K562 (cell line): ENCODE results near the gene ICA1. TPM values are rescaled to one million over a fixed set of nuclear protein-coding genes. Genes with fewer than 3 reads are reported as not detected.

Experiments
- ATAC-seq: fragments of 200-7000 bp; cut with Tn5 transposase; 3 replicates; pipeline ENCODE4 v1.9.1; 2020; ENCODE audit warnings: moderate library complexity
- BruUV-seq: library from RNA; stranded (reverse); fragments of 400-500 nt; replicated peaks from 2 replicates; lab custom pipeline; 2021; lab: Mats Ljungman, UMichigan
- CTCF ChIA-PET: fragments of 300-600 bp; formaldehyde crosslinking; extraction: SDS; loops from one replicate; lab custom pipeline; 2021; ENCODE audit warnings: low intra/inter-chr PET ratio; lab: Yijun Ruan, JAX
- POLR2A ChIA-PET: fragments of 300-600, 350-650 bp; sonication (Branson Sonifier 250); formaldehyde crosslinking; extraction: SDS; loops from one replicate; lab custom pipeline; 2021; ENCODE audit warnings: antibody characterized with exemption, inconsistent platforms; lab: Yijun Ruan, JAX
- DNase-seq, 4 experiments: peaks; one replicate each; pipeline versions ENCODE4 v3.0.0 to v3.0.0-alpha.2; 2011 to 2018; ENCODE audit warnings: low spot score in 3 of 4, mixed read lengths in 3 of 4; ENCODE audit errors: extremely low read depth in 1 of 4
- FAIRE-seq: peaks from 2 replicates; lab custom pipeline; 2011; peaks lifted over from hg19 to GRCh38; lab: Jason Lieb, UNC
- H2AFZ ChIP-seq: 2 replicates; pipeline ENCODE4 v1.6.0; 2011; ENCODE audit warnings: low read depth, low read length, control low read depth, inconsistent platforms
- H3K27ac ChIP-seq: fragments of 200-600 bp; 3 replicates; pipeline ENCODE4 v1.8.0; 2011; ENCODE audit warnings: low read depth, mild to moderate bottlenecking, control low read depth, inconsistent platforms, low read length, moderate library complexity, mixed read lengths; ENCODE audit errors: extremely low read depth
- H3K27me3 ChIP-seq, 2 experiments: fragments of 300-600 bp in 1 of 2; 2 replicates in 1 of 2; 3 replicates in 1 of 2; pipeline versions ENCODE4 v1.6.0 to v1.8.0; 2011; ENCODE audit warnings: inconsistent platforms in 2 of 2, low read length in 2 of 2, mild to moderate bottlenecking in 1 of 2, mixed read lengths in 1 of 2, moderate library complexity in 1 of 2; ENCODE audit not compliant: control insufficient read depth in 2 of 2, insufficient read depth in 2 of 2
- H3K36me3 ChIP-seq: fragments of 300-600 bp; 3 replicates; pipeline ENCODE4 v1.8.0; 2011; ENCODE audit warnings: mild to moderate bottlenecking, low read length, inconsistent platforms; ENCODE audit not compliant: control insufficient read depth, insufficient read depth
- H3K4me1 ChIP-seq, 2 experiments: fragments of 200-600 bp in 1 of 2; replicated peaks in 1 of 2; 2 replicates in 1 of 2; 3 replicates in 1 of 2; pipeline versions ENCODE4 v1.5.1 to v1.8.0; 2011; ENCODE audit warnings: inconsistent platforms in 2 of 2, low read length in 2 of 2, mild to moderate bottlenecking in 1 of 2, mixed read lengths in 1 of 2, moderate library complexity in 1 of 2; ENCODE audit not compliant: control insufficient read depth in 2 of 2, insufficient read depth in 2 of 2
- H3K4me2 ChIP-seq: 2 replicates; pipeline ENCODE4 v1.6.1; 2011; ENCODE audit warnings: low read length, control low read depth, inconsistent platforms, mixed read lengths; ENCODE audit not compliant: insufficient read depth
- H3K4me3 ChIP-seq: fragments of 200-600 bp; sonication (generic), shearing (Covaris generic); 2 replicates; pipeline ENCODE4 v1.5.1; 2016; ENCODE audit warnings: control low read depth, inconsistent platforms
- H3K79me2 ChIP-seq: fragments of 200-600 bp; 3 replicates; pipeline ENCODE4 v1.8.0; 2011; ENCODE audit warnings: low read length, inconsistent platforms; ENCODE audit not compliant: control insufficient read depth, insufficient read depth
- H3K9ac ChIP-seq, 2 experiments: 2 replicates each; pipeline versions ENCODE4 v1.6.0 to v1.6.1; 2011; ENCODE audit warnings: low read depth in 2 of 2, low read length in 2 of 2, control low read depth in 1 of 2, inconsistent platforms in 1 of 2, mild to moderate bottlenecking in 1 of 2, mixed read lengths in 1 of 2; ENCODE audit not compliant: insufficient read depth in 1 of 2
- H3K9me1 ChIP-seq: one replicate; pipeline ENCODE4 v1.6.0; 2011; ENCODE audit warnings: inconsistent platforms, mild to moderate bottlenecking, low read length, moderate library complexity; ENCODE audit not compliant: control insufficient read depth, insufficient read depth
- H3K9me3 ChIP-seq: replicated peaks from 2 replicates; pipeline ENCODE4 v1.5.1; 2011; ENCODE audit warnings: low read depth, low read length, inconsistent platforms; ENCODE audit not compliant: control insufficient read depth, insufficient read depth
- H4K20me1 ChIP-seq: replicated peaks from 2 replicates; pipeline ENCODE4 v1.6.1; 2011; ENCODE audit warnings: low read length, inconsistent platforms, mixed read lengths; ENCODE audit not compliant: control insufficient read depth, insufficient read depth
- KDM1A ChIP-seq, 2 experiments: fragments of 450-650 bp; IDR thresholded peaks; 2 replicates each; pipeline ENCODE4 v1.6.1; 2016; ENCODE audit warnings: mild to moderate bottlenecking in 2 of 2
- MAFG ChIP-seq: fragments of 450-650 bp; conservative IDR thresholded peaks from 2 replicates; pipeline ENCODE4 v1.6.1; 2016; ENCODE audit warnings: missing genetic modification characterization, missing compliant biosample characterization
- RAD21 ChIP-seq, 2 experiments: fragments of 250-450 bp in 1 of 2; fragments of 450-650 bp in 1 of 2; sonication (Bioruptor Pico) in 1 of 2; formaldehyde crosslinking in 1 of 2; IDR thresholded peaks in 1 of 2; conservative IDR thresholded peaks in 1 of 2; 2 replicates each; pipeline versions ENCODE4 v1.4.0 to v1.8.0; 2020 to 2022; ENCODE audit warnings: mild to moderate bottlenecking in 2 of 2, moderate library complexity in 1 of 2
- ZNF316 ChIP-seq: fragments of 450-650 bp; IDR thresholded peaks from 2 replicates; pipeline ENCODE4 v1.6.1; 2016
- whole genome bisulfite sequencing: fragments of 100-300 bp; shearing (Covaris generic); methylation state at CpG from one replicate; pipeline ENCODE4 v1.1.6; 2016; ENCODE audit warnings: low coverage, mixed read lengths; ENCODE audit not compliant: insufficient coverage; ENCODE audit errors: missing lambda C conversion rate; 5-methylcytosine and 5-hydroxymethylcytosine counted together
- in situ Hi-C: fragments of 300-500 bp; cut with MboI; formaldehyde crosslinking; loops from 4 replicates; pipeline ENCODE4 v1.15.0; 2018; ENCODE audit warnings: inconsistent platforms, mixed read lengths
- intact Hi-C: fragments of 100-400 bp; cut with micrococcal nuclease; formaldehyde crosslinking; loops from 2 replicates; pipeline ENCODE4 v1.14.2; 2022
- polyA plus RNA-seq, 8 experiments: library from polyadenylated mRNA; depleted of rRNA in 4 of 8; stranded (reverse) in 5 of 8; unstranded in 3 of 8; fragments of >200 nt; fragmentation: Nextera tagmentation in 2 of 8; fragmentation: Illumina TruSeq in 1 of 8; extraction: Ambion mirVana in 2 of 8; extraction: Trizol in 1 of 8; gene quantifications; 2 replicates each; pipeline versions ENCODE4 v1.2.1 to v1.2.3, GENCODE V29; 2011 to 2014; ENCODE audit warnings: inconsistent platforms in 1 of 8, missing spikeins in 1 of 8
- total RNA-seq, 7 experiments: library from RNA; depleted of rRNA in 6 of 7; stranded (reverse); fragments of >200 nt in 6 of 7; fragmentation: Illumina TruSeq in 2 of 7; extraction: Trizol in 2 of 7; gene quantifications; 2 replicates each; pipeline versions ENCODE4 v1.2.1 to v1.2.3, GENCODE V29; 2011 to 2021; ENCODE audit warnings: low replicate concordance in 1 of 7
- TF ChIP-seq, protein P1 (sequence below): fragments of 450-650 bp; formaldehyde crosslinking; IDR thresholded peaks from 2 replicates; pipeline ENCODE4 v1.4.0; 2022; ENCODE audit warnings: missing genetic modification characterization
- TF ChIP-seq, protein P2 (sequence below): sonication (generic); formaldehyde crosslinking; IDR thresholded peaks from 2 replicates; pipeline ENCODE4 v1.8.0; 2023; ENCODE audit warnings: missing genetic modification reagents, mild to moderate bottlenecking, borderline replicate concordance

Gene ICA1
- total and polyA plus RNA-seq, 9 of the 15 experiments (the other 6 are each of a cell fraction or from before 2014, with no cell fraction given), result 7.1 to 22.3 (median 16.4) TPM

DNA sequence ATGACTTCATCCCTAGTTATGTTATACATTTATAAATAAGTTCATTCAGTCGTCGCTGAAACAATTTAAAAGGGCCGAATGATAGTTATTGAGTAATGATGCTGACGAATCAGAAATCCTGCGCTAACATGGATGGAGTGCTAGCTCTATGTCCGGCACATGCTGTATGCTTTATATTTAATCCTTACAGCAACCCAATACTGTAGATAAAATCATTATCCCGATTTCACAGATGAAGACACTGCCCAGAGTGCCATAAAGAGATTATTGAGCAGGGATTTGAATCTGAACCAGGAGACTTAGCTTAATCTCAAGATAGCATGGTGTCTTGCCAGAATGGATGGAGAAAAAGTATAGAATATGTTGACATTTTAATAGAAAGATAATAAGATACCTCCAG, 1.1 kb upstream of the ICA1 start:
- intact Hi-C loops, result no loop called here
- DNase-seq, result no peak
- Histone ChIP-seq H3K9ac (peak overlapping the region in 1 of 2 experiments; percentile 69; a peak in 1 of 4 replicates), H3K9me3 (no peaks in the 10 kb centered on the region), H2AFZ (peak overlapping the region; percentile 94; the same call in 1 of the 2 replicates)
- TF ChIP-seq ZNF316 (peak; percentile 29; the same call in 1 of the 2 replicates), RAD21 (CRISPR knock-in tag; conservative IDR thresholded peaks at IDR 0.05 in 1 of 2, IDR thresholded peaks at IDR 0.05 in 1 of 2) (no peak), KDM1A (IDR thresholded peaks at IDR 0.05) (peak; percentile 61 to 70; a peak in 3 of 4 replicates), MAFG (0 out of 2 replicates have a peak, but pooled peaks have one; percentile 17)
- TF ChIP-seq, protein P1, sequence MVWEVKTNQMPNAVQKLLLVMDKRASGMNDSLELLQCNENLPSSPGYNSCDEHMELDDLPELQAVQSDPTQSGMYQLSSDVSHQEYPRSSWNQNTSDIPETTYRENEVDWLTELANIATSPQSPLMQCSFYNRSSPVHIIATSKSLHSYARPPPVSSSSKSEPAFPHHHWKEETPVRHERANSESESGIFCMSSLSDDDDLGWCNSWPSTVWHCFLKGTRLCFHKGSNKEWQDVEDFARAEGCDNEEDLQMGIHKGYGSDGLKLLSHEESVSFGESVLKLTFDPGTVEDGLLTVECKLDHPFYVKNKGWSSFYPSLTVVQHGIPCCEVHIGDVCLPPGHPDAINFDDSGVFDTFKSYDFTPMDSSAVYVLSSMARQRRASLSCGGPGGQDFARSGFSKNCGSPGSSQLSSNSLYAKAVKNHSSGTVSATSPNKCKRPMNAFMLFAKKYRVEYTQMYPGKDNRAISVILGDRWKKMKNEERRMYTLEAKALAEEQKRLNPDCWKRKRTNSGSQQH (CRISPR knock-in tag), result no peak
- TF ChIP-seq, protein P2, sequence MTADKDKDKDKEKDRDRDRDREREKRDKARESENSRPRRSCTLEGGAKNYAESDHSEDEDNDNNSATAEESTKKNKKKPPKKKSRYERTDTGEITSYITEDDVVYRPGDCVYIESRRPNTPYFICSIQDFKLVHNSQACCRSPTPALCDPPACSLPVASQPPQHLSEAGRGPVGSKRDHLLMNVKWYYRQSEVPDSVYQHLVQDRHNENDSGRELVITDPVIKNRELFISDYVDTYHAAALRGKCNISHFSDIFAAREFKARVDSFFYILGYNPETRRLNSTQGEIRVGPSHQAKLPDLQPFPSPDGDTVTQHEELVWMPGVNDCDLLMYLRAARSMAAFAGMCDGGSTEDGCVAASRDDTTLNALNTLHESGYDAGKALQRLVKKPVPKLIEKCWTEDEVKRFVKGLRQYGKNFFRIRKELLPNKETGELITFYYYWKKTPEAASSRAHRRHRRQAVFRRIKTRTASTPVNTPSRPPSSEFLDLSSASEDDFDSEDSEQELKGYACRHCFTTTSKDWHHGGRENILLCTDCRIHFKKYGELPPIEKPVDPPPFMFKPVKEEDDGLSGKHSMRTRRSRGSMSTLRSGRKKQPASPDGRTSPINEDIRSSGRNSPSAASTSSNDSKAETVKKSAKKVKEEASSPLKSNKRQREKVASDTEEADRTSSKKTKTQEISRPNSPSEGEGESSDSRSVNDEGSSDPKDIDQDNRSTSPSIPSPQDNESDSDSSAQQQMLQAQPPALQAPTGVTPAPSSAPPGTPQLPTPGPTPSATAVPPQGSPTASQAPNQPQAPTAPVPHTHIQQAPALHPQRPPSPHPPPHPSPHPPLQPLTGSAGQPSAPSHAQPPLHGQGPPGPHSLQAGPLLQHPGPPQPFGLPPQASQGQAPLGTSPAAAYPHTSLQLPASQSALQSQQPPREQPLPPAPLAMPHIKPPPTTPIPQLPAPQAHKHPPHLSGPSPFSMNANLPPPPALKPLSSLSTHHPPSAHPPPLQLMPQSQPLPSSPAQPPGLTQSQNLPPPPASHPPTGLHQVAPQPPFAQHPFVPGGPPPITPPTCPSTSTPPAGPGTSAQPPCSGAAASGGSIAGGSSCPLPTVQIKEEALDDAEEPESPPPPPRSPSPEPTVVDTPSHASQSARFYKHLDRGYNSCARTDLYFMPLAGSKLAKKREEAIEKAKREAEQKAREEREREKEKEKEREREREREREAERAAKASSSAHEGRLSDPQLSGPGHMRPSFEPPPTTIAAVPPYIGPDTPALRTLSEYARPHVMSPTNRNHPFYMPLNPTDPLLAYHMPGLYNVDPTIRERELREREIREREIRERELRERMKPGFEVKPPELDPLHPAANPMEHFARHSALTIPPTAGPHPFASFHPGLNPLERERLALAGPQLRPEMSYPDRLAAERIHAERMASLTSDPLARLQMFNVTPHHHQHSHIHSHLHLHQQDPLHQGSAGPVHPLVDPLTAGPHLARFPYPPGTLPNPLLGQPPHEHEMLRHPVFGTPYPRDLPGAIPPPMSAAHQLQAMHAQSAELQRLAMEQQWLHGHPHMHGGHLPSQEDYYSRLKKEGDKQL (CRISPR knock-in tag), result no peak
- TF ChIP-seq, all 486 proteins: peak for 3
- Histone ChIP-seq H4K20me1 (no peaks in the 10 kb centered on the region), H3K27me3 (no peaks in the 10 kb centered on the region), H3K4me2 (peak overlapping the region; percentile 75; the same call in 1 of the 2 replicates), H3K36me3 (no peaks in the 10 kb centered on the region), H3K9me1 (no peaks in the 10 kb centered on the region), H3K79me2 (peaks cover 12% of the 10 kb centered on the region), H3K27ac (no peak overlapping the region), H3K4me3 (0 out of 2 replicates have a peak overlapping the region, but pooled peaks have one; percentile 79), H3K4me1 (peaks cover 10 to 11% of the 10 kb centered on the region in 2 experiments; a peak in 4 of 5 replicates)
- WGBS, result 74% methylated on average over 7 of the region's 7 CpGs
- TSS peak; percentile 58 for BruUV-seq
- ChIA-PET POLR2A (interaction anchor here (0.8 to 1.6 kb wide), 5 partner anchors 9 to 31 kb away, joined by 3 to 5 read pairs (median 3); no protein-coding TSS in a partner anchor), CTCF (no interaction called here)
- in situ Hi-C loops, result no loop called here
- FAIRE-seq, result no peak
- no peak for ATAC-seq
